Right atrium auricular region (tissue), 2 donors: ENCODE measurements around the gene COA3. TPM values are rescaled to one million over a fixed set of nuclear protein-coding genes. Genes with fewer than 3 reads are reported as not detected.
A peak's percentile ranks its signal among the peaks of the same experiment; 100 is the strongest.

Source experiments
- DNase-seq: peaks from one replicate; pipeline ENCODE4 v3.0.0-alpha.2; 2019; ENCODE audit warnings: low spot score
- H3K27ac ChIP-seq, 2 donors: fragments of 200-600 bp; sonication (generic); 1 replicate in 1 of 2; 2 replicates in 1 of 2; pipeline ENCODE4 v1.5.1; 2016 to 2019
- H3K27me3 ChIP-seq, 2 donors: fragments of 200-600 bp; sonication (generic); one replicate each; pipeline versions ENCODE4 v1.5.1 to v1.6.0; 2017 to 2019
- H3K36me3 ChIP-seq: fragments of 200-600 bp; sonication (generic); one replicate; pipeline ENCODE4 v1.5.1; 2016
- H3K4me1 ChIP-seq, 2 donors: fragments of 200-600 bp; sonication (generic); one replicate each; pipeline versions ENCODE4 v1.5.1 to v1.6.0; 2017 to 2019
- H3K4me3 ChIP-seq, 2 donors: fragments of 200-600 bp; sonication (generic); 1 replicate in 1 of 2; 2 replicates in 1 of 2; pipeline ENCODE4 v1.5.1; 2017 to 2019; ENCODE audit warnings: mild to moderate bottlenecking in 1 of 2, moderate library complexity in 1 of 2
- H3K9me3 ChIP-seq, 2 donors: fragments of 200-600 bp; sonication (generic); one replicate each; pipeline ENCODE4 v1.5.1; 2019
- total RNA-seq, 2 donors: library from RNA; depleted of rRNA; stranded (reverse); fragments of >200 nt; gene quantifications; one replicate each; pipeline ENCODE4 v1.1.0, GENCODE V29; 2016
- TF ChIP-seq, protein P1 (sequence below), 2 donors: fragments of 200-600 bp; sonication (generic); IDR thresholded peaks; one replicate each; pipeline ENCODE4 v1.5.1; 2019; ENCODE audit warnings: antibody characterized with exemption in 2 of 2

The COA3 gene
- total RNA-seq, 2 donors from 2014 or later, result 71.6 to 77.4 TPM

- Histone ChIP-seq H3K4me3 (peak overlapping the region; percentile 75 to 93), H3K27me3 (no peaks in the 10 kb centered on the region), H3K36me3 (peaks cover 31% of the 10 kb centered on the region), H3K4me1 (peaks cover 0 to 22% of the 10 kb centered on the region in 2 donors), H3K27ac (peak overlapping the region; percentile 85 to 89), H3K9me3 (no peaks in the 10 kb centered on the region)
- DNase-seq, result no peak
- TF ChIP-seq, protein P1, sequence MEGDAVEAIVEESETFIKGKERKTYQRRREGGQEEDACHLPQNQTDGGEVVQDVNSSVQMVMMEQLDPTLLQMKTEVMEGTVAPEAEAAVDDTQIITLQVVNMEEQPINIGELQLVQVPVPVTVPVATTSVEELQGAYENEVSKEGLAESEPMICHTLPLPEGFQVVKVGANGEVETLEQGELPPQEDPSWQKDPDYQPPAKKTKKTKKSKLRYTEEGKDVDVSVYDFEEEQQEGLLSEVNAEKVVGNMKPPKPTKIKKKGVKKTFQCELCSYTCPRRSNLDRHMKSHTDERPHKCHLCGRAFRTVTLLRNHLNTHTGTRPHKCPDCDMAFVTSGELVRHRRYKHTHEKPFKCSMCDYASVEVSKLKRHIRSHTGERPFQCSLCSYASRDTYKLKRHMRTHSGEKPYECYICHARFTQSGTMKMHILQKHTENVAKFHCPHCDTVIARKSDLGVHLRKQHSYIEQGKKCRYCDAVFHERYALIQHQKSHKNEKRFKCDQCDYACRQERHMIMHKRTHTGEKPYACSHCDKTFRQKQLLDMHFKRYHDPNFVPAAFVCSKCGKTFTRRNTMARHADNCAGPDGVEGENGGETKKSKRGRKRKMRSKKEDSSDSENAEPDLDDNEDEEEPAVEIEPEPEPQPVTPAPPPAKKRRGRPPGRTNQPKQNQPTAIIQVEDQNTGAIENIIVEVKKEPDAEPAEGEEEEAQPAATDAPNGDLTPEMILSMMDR (IDR thresholded peaks at IDR 0.05), result no peak
Observed at GRCh38 chr17:42833767-42834422, 35.4 kb upstream of the COA3 start.

GRCh38 chr17:42832934-42833766 is 34.6 kb upstream of the COA3 start, which contains the start of gene PSME3:
Gene PSME3, plus strand, starts transcription at chr17:42833397. Its CDS starts 235 bp downstream, at chr17:42833632.
- H3K27ac ChIP-seq, result peak within 1 kb of the TSS; percentile 85 to 89
- peaks cover 0 to 22% of the 10 kb centered on the region in 2 donors for H3K4me1 ChIP-seq
- no peaks in the 10 kb centered on the region for H3K9me3 ChIP-seq
- DNase-seq, result peak; percentile 92
- no peaks in the 10 kb centered on the region for H3K27me3 ChIP-seq
- H3K4me3 ChIP-seq, result peak within 1 kb of the TSS; percentile 75 to 93
- TF ChIP-seq, protein P1 (IDR thresholded peaks at IDR 0.05), result no peak
- H3K36me3 ChIP-seq, result peaks cover 23% of the 10 kb centered on the region

GRCh38 chr17:42832213-42832933 is 33.9 kb upstream of the COA3 start:
- Histone ChIP-seq H3K27ac (peak overlapping the region; percentile 85 to 89), H3K9me3 (no peaks in the 10 kb centered on the region), H3K36me3 (peaks cover 15% of the 10 kb centered on the region), H3K4me3 (peak overlapping the region; percentile 75 to 93), H3K4me1 (peaks cover 0 to 22% of the 10 kb centered on the region in 2 donors), H3K27me3 (no peaks in the 10 kb centered on the region)
- DNase-seq, result no peak
- TF ChIP-seq, protein P1 (IDR thresholded peaks at IDR 0.05), result no peak

GRCh38 chr17:42830971-42831370 is 32.5 kb upstream of the COA3 start:
- Histone ChIP-seq H3K4me3 (no peak overlapping the region), H3K9me3 (no peaks in the 10 kb centered on the region), H3K27ac (no peak overlapping the region), H3K4me1 (peaks cover 0 to 22% of the 10 kb centered on the region in 2 donors), H3K36me3 (peaks cover 4% of the 10 kb centered on the region), H3K27me3 (no peaks in the 10 kb centered on the region)
- TF ChIP-seq, protein P1 (IDR thresholded peaks at IDR 0.05), result no peak
- no peak for DNase-seq

DNA sequence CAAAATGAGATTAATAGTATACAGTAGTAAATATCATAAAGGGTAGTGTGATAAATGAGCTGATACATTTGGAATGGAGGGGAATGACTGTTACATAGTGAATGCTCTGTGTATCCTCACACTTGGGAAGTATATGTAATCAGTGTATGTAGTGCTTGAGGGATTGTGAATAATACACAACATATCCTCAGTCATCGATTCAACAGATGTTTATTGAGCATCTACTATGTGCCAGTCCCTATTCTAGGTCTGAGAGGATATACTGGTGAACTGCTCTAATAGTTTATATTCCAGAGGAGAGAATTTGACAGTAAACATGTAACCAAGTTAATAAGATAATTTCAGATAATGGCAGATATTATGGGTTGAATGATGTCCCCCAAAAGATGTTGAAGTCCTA is 29.0 kb upstream of the COA3 start:
- H3K27ac ChIP-seq, result no peak overlapping the region
- DNase-seq, result no peak
- H3K4me3 ChIP-seq, result no peak overlapping the region
- TF ChIP-seq, protein P1 (IDR thresholded peaks at IDR 0.05), result no peak
- H3K36me3 ChIP-seq, result no peaks in the 10 kb centered on the region
- H3K9me3 ChIP-seq, result no peaks in the 10 kb centered on the region
- H3K27me3 ChIP-seq, result no peaks in the 10 kb centered on the region
- H3K4me1 ChIP-seq, result peaks cover 0 to 19% of the 10 kb centered on the region in 2 donors
